Mucosa of descending colon (tissue), 3 donors: ENCODE data around the gene CAMKK2. TPM values are rescaled to one million over a fixed set of nuclear protein-coding genes. Genes with fewer than 3 reads are reported as not detected.
"Not testable (repeated sequence)": the region's sequence is repeated elsewhere in the genome, so short reads cannot be mapped to it uniquely, and the experiment has no call there.

Experiments used
- ATAC-seq: fragments of 200-7000 bp; cut with Tn5 transposase; one replicate; pipeline ENCODE4 v1.9.1; 2020; ENCODE audit warnings: mild to moderate bottlenecking, moderate library complexity
- DNase-seq, 3 donors: peaks; one replicate each; pipeline ENCODE4 v3.0.0-alpha.2; 2020
- H3K36me3 ChIP-seq: fragments of 200-600 bp; one replicate; pipeline ENCODE4 v1.8.0; 2021; ENCODE audit warnings: low read depth, mild to moderate bottlenecking
- H3K4me1 ChIP-seq: fragments of 200-600 bp; one replicate; pipeline ENCODE4 v1.8.0; 2021; ENCODE audit warnings: low read depth, mild to moderate bottlenecking
- H3K4me3 ChIP-seq: fragments of 200-600 bp; one replicate; pipeline ENCODE4 v1.8.0; 2021; ENCODE audit warnings: mild to moderate bottlenecking
- H3K9me3 ChIP-seq: fragments of 200-600 bp; one replicate; pipeline ENCODE4 v1.8.0; 2021; ENCODE audit warnings: mild to moderate bottlenecking
- CTCF ChIP-seq: fragments of 200-600 bp; IDR thresholded peaks from one replicate; pipeline ENCODE4 v1.8.0; 2022; ENCODE audit warnings: antibody characterized with exemption, mild to moderate bottlenecking
- intact Hi-C, 2 donors: fragments of 100-400 bp; cut with DNase I in 1 of 2; cut with micrococcal nuclease in 1 of 2; formaldehyde crosslinking; loops; one replicate each; pipeline versions ENCODE4 v1.11.0 to v1.11.1; 2022; cut with DNase I, micrococcal nuclease
- total RNA-seq, 3 donors: library from RNA; stranded (reverse); fragmentation: NEBNext Ultra II Directional in 2 of 3; extraction: Animal tissue kit (Norgen Biotek cat#: 25700) in 2 of 3; gene quantifications; one replicate each; pipeline versions ENCODE4 v1.2.1 to v1.2.4, GENCODE V29; 2021 to 2023
- donor health status: DM: no; HTN: no; CAD: no; lungs with moderate emphysema.
- donor health status: DM: no; HTN: no; CAD: no.
- donor health status: DM: no; HTN: yes; CAD: no.

CAMKK2 gene
- total RNA-seq, 3 donors from 2014 or later, result 44.0 to 57.1 (median 47.3) TPM

DNA sequence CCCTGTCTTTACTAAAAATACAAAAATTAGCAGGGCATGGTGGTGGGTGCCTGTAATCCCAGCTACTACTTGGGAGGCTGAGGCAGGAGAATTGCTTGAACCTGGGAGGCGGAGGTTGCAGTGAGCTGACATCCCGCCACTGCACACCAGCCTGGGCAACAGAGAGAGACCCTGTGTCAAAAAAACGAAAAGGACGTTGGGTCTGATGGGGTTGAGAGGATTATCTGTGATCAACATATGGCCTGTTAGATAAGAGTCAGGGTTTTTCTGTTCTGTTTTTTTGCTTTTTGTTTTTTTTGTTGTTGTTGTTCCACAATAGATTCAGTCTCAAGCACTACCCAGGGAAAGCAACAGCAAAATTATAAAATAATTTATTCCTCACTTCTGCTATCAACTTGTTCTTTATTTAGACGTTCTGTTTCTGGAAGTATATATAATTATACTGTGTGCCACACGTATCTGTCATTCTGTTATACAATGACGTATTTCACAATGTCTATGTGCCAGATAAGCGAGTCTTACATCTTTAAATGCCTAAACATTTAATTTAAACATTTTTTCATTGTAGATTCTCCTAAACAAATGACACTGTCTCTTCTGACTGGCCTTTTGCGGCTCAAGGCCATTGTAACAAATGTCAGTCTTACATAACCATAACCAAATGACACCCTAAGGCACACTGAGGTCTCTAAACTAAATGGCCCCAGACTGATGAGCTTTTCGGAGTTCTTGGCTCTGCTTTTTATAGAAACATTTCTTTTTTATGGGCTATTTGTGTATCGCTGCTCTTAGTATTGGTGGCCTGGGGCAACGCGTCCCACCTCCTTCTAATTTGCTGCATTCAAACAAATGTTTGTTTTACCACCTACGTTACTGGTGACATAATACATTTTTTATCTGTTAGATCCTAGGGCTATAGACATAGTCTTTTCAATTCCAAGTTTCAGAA, 93.8 kb downstream of the CAMKK2 start:
- H3K4me3 ChIP-seq, result no peak overlapping the region
- intact Hi-C loops, result no loop called here

DNA sequence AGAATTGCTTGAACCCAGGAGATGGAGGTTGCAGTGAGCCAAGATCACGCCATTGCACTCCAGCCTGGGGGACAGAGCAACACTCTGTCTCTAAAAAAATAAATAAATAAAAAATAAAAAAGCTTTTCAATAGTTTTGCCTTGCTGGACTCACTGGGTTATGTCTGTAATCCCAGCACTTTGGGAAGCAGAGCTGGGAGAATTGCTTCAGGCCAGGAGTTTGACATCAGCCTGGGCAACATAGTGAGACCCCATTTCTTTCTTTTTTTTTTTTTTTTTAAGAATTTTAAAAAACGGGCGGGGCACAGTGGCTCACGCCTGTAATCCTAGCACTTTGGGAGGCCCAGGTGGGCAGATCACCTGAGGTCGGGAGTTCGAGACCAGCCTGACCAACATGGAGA, 95.4 kb downstream of the CAMKK2 start:
- H3K36me3 ChIP-seq, ATAC-seq, H3K4me1 ChIP-seq, H3K9me3 ChIP-seq, H3K4me3 ChIP-seq, DNase-seq, intact Hi-C loops: not testable (repeated sequence)

More for the DNA sequence above, 93.8 kb downstream of the CAMKK2 start:
- no peak for TF ChIP-seq CTCF
- Histone ChIP-seq H3K4me1 (no peaks in the 10 kb centered on the region), H3K36me3 (no peaks in the 10 kb centered on the region), H3K9me3 (no peaks in the 10 kb centered on the region)
- no peak for DNase-seq
- ATAC-seq, result no peak

DNA sequence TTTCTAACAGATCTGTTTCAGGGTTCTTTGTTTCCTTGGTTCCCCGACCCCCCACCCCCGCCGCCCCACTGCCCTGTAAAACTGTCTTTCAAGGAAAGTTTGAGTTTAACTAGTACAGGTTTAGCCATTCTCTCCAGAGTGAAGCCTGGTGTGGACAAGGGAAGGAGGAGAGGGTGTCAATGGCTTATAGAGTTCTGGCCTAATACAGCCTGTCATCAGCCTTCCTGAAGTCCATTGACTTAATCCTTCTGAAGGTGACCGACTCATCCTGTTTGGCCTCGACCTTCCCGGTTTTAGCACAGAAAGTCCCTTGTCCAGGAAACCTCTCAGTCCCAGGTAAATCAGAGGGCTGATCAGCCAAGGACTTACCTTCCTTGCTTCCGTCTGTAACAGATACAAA, 97.6 kb downstream of the CAMKK2 start:
- TF ChIP-seq CTCF, result no peak

DNA sequence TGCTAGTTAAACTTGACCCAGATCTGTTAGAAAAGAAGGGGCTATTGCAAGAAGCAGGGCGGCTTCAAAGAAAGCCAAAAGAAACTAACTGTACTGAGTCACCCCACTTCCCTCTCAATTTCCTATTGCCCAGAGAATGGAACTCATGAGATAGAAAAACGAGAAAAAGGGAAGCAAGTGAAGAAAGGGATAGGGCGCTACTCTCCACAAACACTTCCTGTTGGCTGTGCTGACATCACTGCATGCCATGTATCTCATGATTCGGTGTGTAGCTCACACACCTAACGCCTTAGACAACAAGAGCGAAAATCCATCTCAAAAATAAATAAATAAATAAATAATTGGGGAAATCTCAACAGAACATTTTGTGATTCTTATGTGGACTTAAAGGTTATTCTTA, 99.6 kb downstream of the CAMKK2 start:
- DNase-seq (no peak), ATAC-seq (peak; percentile 63)
- no peaks in the 10 kb centered on the region for H3K9me3 ChIP-seq
- no peak overlapping the region for H3K4me3 ChIP-seq
- H3K4me1 ChIP-seq, result no peaks in the 10 kb centered on the region
- no peaks in the 10 kb centered on the region for H3K36me3 ChIP-seq
- no peak for TF ChIP-seq CTCF
- intact Hi-C loops, result no loop called here

More for the DNA sequence above, 97.6 kb downstream of the CAMKK2 start:
- DNase-seq (no peak), ATAC-seq (no peak)
- H3K9me3 ChIP-seq, result no peaks in the 10 kb centered on the region
- no peaks in the 10 kb centered on the region for H3K4me1 ChIP-seq
- no peak overlapping the region for H3K4me3 ChIP-seq
- H3K36me3 ChIP-seq, result no peaks in the 10 kb centered on the region
- intact Hi-C loops, result no loop called here

DNA sequence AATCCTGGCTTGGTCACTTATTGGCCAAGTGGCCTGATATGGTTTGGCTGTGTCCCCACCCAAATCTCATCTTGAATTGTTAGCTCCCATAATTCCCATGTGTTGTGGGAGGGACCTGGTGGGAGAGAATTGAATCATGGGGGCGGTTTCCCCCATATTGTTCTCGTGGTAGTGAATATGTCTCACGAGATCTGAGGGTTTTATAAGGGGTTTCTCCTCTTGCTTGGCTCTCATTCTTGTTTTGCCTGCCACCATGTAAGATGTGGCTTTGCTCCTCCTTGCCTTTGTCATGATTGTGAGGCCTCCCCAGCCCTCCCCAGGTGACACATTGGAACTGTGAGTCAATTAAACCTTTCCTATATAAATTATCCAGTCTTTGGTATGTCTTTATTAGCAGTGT, 105.4 kb downstream of the CAMKK2 start:
- DNase-seq (no peak), ATAC-seq (no peak)
- Histone ChIP-seq H3K4me1 (no peaks in the 10 kb centered on the region), H3K9me3 (no peaks in the 10 kb centered on the region), H3K4me3 (no peak overlapping the region), H3K36me3 (no peaks in the 10 kb centered on the region)
- intact Hi-C loops, result no loop called here
- TF ChIP-seq CTCF, result no peak

GRCh38 chr12:121190523-121191031, 105.9 kb downstream of the CAMKK2 start:
- no peak for TF ChIP-seq CTCF
- DNase-seq (no peak), ATAC-seq (peak; percentile 34)
- Histone ChIP-seq H3K36me3 (no peaks in the 10 kb centered on the region), H3K9me3 (no peaks in the 10 kb centered on the region), H3K4me3 (no peak overlapping the region), H3K4me1 (no peaks in the 10 kb centered on the region)
- intact Hi-C loops, result no loop called here
